HG02642 (cell line): Measurements from ENCODE around the gene RPL29.
"Not testable (repeated sequence)": the region's sequence is repeated elsewhere in the genome, so short reads cannot be mapped to it uniquely, and the experiment has no call there.

Experiments used
- ATAC-seq: cut with Tn5 transposase; IDR thresholded peaks from one replicate; pipeline ENCODE4 v1.9.1; 2021; ENCODE audit warnings: mild to moderate bottlenecking; ENCODE audit not compliant: unreplicated experiment, poor library complexity

The RPL29 gene

GRCh38 chr3:52007291-52007690, 11.6 kb upstream of the RPL29 start:
- no peak for ATAC-seq

DNA sequence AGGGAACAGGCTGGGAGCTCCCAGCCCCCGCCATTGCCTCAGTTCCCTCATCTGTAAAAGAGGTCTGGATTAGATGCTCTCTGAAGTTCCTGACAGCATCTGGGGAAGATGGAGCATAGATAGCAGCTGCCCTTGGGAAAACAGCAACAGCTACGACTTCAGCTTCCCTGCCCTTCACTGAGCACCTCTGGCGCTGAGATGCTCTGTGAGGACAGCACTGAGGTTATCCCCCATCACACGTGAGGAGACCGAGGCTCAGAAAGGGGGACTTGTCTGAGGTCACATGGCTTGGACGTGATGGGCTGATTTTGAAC, 11.1 kb upstream of the RPL29 start:
- ATAC-seq: no peak

DNA sequence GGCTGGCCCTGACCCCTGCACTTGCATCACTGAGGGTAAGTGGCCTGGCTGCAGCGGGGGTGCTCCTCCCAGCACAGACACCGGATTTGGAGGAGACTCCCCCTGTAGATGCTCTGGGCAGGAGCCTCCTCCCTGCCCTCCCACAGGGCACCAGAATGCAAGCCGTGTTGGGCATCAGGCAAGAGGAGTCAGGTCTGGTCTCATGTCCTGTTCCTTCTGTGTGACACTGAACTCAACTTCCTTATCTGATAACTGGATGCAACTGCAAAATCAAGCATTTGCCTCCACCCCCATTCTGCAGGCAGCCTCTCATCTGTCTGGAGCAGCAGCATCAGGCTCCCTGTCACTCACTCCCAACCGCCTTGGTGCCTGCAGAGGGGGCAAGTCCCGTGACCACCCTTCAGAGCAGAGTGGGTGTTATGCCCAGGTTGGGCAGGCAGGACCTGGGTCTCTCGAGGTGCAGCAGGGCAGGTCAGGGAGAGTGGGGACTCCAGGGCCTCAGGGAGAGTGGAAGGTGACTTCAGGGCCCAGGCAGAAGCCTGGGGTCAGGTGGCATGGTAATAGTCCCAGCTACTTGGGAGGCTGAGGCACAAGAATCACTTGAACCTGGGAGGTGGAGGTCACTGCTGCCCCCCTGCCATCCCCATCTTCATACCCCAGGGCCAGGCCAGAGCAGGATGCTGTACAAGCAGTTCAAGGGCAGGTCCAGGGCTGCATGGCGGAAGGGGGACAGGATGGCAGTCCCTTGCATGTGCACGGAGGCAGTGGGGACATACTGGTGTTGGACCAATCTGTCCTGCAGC, 10.5 kb upstream of the RPL29 start:
- no peak for ATAC-seq

GRCh38 chr3:52005571-52005986, 9.9 kb upstream of the RPL29 start:
- no peak for ATAC-seq

DNA sequence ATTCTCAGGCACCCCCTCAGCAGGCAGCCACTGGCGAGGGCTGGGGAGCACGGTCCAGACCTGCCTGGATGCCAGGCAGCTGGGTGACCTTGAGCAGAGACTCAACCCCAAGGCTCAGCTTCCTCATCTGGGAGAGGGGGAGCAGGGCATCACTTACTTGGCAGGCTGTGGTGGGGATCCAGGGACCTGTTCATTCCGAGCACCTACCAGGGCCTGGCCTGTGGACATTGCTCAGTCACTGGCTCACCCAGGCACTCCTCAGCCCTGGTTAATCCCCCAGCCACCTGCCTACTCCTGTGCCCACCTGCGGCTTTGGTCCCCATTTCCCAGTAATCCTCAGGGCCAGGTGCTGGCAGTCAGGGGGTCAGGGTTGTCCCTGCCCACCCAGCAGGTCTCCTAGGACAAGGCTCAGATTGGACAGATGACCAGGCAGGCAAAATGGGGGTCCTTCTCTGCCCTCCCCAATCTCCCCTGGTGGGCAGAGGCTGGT, 9.3 kb upstream of the RPL29 start:
- ATAC-seq: no peak

- ATAC-seq: no peak
These were observed 8.6 kb upstream of the RPL29 start for GRCh38 chr3:52004163-52004787.

DNA sequence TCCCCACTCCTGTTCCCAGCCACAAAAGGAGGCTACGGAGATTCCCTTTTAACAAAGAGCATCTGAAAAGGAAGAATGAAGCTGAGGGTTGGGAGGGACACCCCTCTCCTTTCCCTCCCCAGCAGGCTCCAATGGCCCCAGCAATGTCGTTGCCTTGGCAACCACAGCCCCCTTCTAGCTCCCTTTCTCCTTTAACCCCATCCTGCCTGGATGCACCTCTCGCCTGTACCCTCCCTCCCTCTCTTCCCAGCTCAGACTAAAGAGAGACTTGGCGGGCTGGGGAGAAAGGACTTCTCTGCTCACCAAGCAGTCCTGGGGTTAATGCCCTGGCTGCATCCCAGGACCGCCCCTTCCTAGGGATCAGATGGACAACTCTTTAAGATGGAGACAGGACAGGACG, 7.1 kb upstream of the RPL29 start:
- ATAC-seq: no peak

- ATAC-seq: peak; percentile 81
These were observed 5.8 kb upstream of the RPL29 start for GRCh38 chr3:52001443-52001974.

DNA sequence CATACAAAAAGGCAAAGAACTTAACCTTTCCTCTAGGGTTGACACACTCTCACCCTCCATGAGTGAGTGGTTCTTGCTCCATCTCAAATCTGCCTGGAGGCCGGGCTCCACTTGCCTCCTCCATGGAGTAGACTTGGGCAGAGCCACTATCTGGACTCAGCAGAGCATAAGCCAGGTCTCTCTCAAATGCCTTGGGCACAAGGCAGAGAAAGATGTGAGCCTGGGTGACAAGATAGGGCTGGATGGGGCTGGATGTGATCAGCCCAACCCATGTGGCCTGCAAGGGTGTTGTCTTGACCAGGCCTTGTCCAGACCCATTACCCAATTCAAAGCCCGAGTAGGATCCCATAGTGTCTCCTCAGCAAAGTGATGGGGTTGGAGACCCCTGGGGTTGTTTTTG, 4.2 kb upstream of the RPL29 start:
- ATAC-seq: no peak

GRCh38 chr3:51998774-51999173, 3.1 kb upstream of the RPL29 start:
- no peak for ATAC-seq

- no peak for ATAC-seq
These were observed 2.4 kb upstream of the RPL29 start for GRCh38 chr3:51997935-51998596.

DNA sequence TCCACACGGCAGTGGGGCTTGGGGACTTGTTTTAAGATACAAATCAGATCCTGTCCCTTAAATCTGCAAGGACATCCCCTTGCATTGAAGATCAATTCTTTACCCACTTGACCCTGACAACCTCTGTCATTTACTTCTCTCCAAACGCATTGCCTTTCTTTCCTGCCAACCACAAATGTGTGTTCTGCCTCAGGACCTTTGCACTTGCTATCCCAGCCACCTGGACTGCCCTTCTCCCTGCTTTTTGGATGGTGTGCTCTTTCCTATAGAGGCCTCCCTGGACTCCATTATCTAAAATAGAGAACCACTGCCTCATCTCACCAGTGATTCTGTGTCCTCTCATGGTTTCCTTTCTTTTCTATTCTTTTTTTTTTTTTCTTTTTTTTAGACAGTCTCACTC, 1.5 kb upstream of the RPL29 start:
- no peak for ATAC-seq

- no peak for ATAC-seq
These were observed 1.2 kb downstream of the RPL29 start for GRCh38 chr3:51994530-51994929.

GRCh38 chr3:51993657-51994056, 2.0 kb downstream of the RPL29 start:
- not testable (repeated sequence) for ATAC-seq

DNA sequence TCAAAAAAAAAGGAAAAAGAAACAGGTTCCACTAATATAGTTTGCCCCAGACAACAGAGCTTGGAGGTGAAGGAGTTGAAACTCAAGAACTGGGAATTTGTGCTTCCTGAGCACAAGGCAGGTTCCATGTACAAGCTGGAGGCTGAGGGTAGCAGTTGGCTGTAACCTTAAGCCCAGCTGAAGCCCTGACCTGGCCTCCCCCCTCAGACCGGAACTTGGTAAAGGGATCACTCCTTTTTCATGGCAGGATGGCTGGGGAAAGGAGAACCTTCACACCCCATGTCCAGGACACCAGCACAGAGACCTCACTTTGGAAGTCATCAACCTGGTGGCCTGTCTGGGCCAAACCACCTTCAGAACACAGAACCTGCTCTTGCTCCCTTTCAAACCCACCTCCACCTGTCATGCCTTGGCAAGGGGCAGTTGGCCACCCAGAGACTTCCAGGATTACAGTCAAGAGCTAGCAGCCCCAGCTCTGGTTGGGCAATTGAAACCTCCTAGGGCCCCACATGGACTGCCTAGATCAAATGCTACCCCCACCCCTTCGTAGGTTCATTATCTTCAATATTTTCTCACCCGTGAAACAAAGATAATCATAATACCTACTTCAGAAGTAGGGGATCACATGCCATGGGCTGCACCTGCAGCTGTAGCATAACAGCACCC, 3.5 kb downstream of the RPL29 start:
- ATAC-seq: no peak

GRCh38 chr3:51990501-51990971, 5.2 kb downstream of the RPL29 start:
- not testable (repeated sequence) for ATAC-seq

DNA sequence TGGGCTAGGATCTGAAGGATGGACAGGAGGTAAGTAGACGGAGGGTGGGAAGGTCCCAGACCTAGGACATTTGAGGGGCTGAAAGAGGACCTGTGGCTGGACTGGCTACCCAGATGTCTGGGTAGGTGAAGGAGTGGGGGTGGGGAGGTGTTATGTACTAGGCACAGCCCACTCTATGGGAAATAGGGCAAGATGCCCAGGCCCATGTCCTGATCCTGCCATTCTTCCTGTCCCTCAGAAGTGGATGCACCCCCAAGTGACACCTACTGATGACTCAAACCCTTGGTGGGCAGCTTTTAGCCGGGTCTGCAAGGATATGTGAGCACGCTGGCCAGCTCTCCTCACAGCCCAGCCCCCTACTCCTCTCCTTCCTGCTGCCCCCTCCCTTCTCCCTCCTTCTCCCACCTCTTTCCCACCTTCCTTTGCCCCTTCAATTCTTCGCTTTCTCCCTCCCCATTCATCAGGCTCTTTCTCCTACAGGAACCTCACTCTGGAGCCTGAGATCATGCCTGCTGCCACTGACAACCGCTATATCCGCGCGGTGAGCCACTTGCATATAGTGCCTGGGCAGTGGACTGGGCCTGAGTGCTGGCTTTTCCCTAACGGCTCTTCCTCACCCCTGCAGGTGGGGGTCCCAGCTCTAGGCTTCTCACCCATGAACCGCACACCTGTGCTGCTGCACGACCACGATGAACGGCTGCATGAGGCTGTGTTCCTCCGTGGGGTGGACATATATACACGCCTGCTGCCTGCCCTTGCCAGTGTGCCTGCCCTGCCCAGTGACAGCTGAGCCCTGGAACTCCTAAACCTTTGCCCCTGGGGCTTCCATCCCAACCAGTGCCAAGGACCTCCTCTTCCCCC, 7.2 kb downstream of the RPL29 start:
- ATAC-seq: no peak

- no peak for ATAC-seq
These were observed 8.1 kb downstream of the RPL29 start for GRCh38 chr3:51987568-51987967.
